Measurements from ENCODE around the gene SGCB. TPM values are rescaled to one million over a fixed set of nuclear protein-coding genes. Genes with fewer than 3 reads are reported as not detected.

The SGCB gene, protein sequence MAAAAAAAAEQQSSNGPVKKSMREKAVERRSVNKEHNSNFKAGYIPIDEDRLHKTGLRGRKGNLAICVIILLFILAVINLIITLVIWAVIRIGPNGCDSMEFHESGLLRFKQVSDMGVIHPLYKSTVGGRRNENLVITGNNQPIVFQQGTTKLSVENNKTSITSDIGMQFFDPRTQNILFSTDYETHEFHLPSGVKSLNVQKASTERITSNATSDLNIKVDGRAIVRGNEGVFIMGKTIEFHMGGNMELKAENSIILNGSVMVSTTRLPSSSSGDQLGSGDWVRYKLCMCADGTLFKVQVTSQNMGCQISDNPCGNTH
- 6.2 and 7.5 TPM in 2 replicates for total RNA-seq

DNA sequence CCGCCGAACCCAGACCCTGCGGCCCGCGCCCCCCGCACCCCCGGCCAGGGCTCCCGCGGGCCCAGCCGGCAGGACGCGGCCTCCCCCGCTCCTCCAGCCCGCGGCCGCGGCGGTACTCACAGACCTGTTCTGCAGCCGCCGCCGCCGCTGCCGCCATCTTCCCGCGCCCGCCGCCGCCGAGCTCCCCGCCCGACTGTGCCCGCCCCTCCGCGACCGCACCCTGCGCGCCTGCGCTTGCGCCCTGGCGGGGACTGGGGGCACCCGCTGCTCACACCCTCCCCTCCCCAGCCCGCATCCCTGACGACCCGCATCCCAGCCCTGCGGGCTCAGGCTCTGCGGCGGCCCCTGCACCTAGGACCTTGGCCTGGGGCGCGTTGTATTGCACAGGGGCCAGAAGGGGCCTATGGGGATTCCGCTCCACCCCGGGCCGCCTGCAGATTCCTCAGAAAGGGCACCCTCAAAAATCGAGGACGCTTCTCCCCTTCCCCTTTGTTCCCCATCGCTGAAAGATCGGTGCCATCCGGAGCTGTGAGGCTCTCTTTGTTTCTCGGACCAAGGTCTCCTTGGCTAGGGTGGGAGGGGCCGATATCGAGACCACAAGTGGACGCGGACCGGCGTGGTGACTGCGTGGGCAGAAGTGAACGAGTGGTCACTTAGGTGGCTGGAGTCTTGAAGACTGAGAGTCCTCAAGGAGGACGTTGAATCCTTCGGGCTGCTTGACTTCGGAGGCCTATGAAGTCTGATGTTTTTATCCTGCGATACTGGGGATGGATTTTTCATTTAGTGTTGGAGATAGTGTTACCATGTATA is at the start of gene SGCB:
Gene SGCB (minus strand): TSS at position 197 of the 810 bp plus-strand sequence. CDS start 40 bp downstream, at position 157.

DNA sequence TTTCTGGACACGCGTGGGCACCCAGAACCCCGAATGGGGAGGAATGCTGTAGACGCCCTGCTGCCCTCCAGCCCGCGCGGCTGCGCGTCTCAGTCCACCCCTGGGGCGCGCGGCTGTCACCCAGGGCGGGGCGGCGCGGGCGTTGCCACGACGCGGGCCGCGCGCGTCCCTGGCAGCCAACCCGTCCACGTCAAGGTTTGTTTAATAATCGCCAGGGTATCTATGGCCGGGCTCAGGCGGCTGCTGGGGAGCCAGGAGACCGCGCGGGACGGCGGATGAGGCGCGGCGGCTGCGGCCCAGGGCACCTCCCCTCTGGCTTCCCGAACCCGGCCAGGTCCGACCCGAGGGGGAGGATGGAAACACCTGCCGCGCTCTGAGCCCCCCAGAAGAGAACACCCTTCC is 13.1 kb upstream of the SGCB start, which contains the start of gene SPATA18:
Gene SPATA18 (plus strand): TSS at position 92 of the 402 bp plus-strand sequence. CDS start 401 bp downstream, outside the sequence.

DNA sequence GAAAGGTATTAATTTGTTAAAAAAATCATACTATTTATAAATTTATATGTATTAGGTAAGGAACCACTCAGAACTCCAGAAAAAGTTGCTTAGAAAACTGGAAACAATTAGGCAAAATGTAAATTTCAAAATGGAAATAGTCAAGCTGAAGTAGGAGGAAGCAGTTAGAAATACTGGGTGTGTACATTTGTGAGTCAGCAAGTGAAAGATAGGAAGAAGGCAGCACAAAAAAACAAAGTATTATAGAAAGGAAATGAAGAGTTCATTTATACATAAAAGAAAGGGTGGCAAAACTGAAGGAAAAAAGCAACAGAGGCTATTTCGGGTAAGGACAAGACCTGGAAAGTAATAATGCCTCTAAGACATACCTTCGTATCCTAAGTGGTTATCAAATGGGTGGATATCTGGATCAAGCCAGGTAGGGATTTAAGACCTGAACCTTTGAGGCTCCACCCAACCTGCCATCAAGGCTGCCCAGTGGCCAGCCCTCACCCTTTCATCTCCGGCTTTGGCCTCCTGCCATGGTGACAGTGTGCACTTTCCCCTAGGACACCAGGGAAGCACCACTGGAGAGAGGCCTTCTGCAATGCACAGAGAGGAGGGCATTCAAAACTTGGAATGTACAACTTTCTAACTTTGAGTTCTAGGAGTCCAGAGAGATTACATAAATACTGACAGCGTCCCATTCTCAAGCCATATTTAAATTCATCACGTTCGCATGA is 18.0 kb downstream of the SGCB start, which contains the start of gene LRRC66:
Gene LRRC66 (minus strand): TSS at position 428 of the 722 bp plus-strand sequence. CDS start 2,750 bp downstream, outside the sequence.

Other genes starting within 250 kb of the SGCB start
- 12.8 and 19.2 TPM in 2 replicates for gene DCUN1D4, start 195.1 kb downstream of the SGCB start, total RNA-seq
- not detected in 2 replicates for gene LRRC66, start 17.9 kb downstream of the SGCB start, total RNA-seq
- gene SPATA18, start 13.0 kb upstream of the SGCB start, total RNA-seq: 3.5 and 6.2 TPM in 2 replicates